Transverse colon (tissue), 4 donors: Measurements from ENCODE around the gene LCN2. TPM values are rescaled to one million over a fixed set of nuclear protein-coding genes. Genes with fewer than 3 reads are reported as not detected.

Experiments used
- DNase-seq: peaks from one replicate; pipeline ENCODE4 v3.0.0-alpha.2; 2019
- H3K27ac ChIP-seq, 4 donors: fragments of 200-600 bp; sonication (generic); 2 replicates each; pipeline ENCODE4 v1.5.1; 2016 to 2018; ENCODE audit warnings: inconsistent platforms in 4 of 4
- H3K27me3 ChIP-seq: fragments of 200-600 bp; sonication (generic); 2 replicates; pipeline ENCODE4 v1.5.1; 2017; ENCODE audit warnings: inconsistent platforms
- H3K36me3 ChIP-seq, 4 donors: fragments of 200-600 bp; sonication (generic); 2 replicates each; pipeline ENCODE4 v1.5.1; 2017 to 2019; ENCODE audit warnings: inconsistent platforms in 4 of 4
- H3K4me1 ChIP-seq, 4 donors: fragments of 200-600 bp; sonication (generic); 2 replicates each; pipeline ENCODE4 v1.5.1; 2017 to 2020; ENCODE audit warnings: inconsistent platforms in 4 of 4
- H3K4me3 ChIP-seq, 4 donors: fragments of 200-600 bp; sonication (generic); 1 replicate in 1 of 4; 2 replicates in 3 of 4; pipeline versions ENCODE4 v1.5.1 to v1.6.1; 2017 to 2019; ENCODE audit warnings: inconsistent platforms in 4 of 4
- H3K9me3 ChIP-seq, 2 donors: fragments of 200-600 bp; sonication (generic); 2 replicates each; pipeline ENCODE4 v1.5.1; 2017 to 2019; ENCODE audit warnings: inconsistent platforms in 2 of 2
- EP300 ChIP-seq: sonication (generic); formaldehyde crosslinking; IDR thresholded peaks from one replicate; pipeline ENCODE4 v1.6.1; 2017; ENCODE audit warnings: antibody characterized with exemption, low read depth
- POLR2A ChIP-seq: fragments of 450-650 bp; IDR thresholded peaks from one replicate; pipeline ENCODE4 v1.6.1; 2016; ENCODE audit warnings: antibody characterized with exemption, mild to moderate bottlenecking, moderate library complexity
- POLR2AphosphoS5 ChIP-seq, 3 donors: sonication (generic); formaldehyde crosslinking; IDR thresholded peaks; one replicate each; pipeline ENCODE4 v1.6.1; 2016; ENCODE audit warnings: antibody characterized with exemption in 3 of 3
- WGBS, 2 donors: methylation state at CpG; one replicate each; pipeline ENCODE4 v1.1.5; 2018; ENCODE audit warnings: low coverage in 1 of 2; 5-methylcytosine and 5-hydroxymethylcytosine counted together
- in situ Hi-C, 4 donors: fragments of 200-750 bp; cut with MboI; loops; one replicate each; pipeline versions ENCODE4 v1.15.0 to v1.15.1; 2017; ENCODE audit warnings: low sequenced_read_pairs in 3 of 4, low pct_ligation_motif_present in 1 of 4, low pct_unique_long_range_greater_than_20kb in 1 of 4
- intact Hi-C: fragments of 100-400 bp; cut with DNase I; formaldehyde crosslinking; loops from one replicate; pipeline ENCODE4 v1.15.1; 2023; ENCODE audit warnings: low total_unique reads
- total RNA-seq, 4 donors: library from RNA; depleted of rRNA; stranded (reverse); fragments of >200 nt; gene quantifications; one replicate each; pipeline ENCODE4 v1.1.0, GENCODE V29; 2016
- TF ChIP-seq, protein P1 (sequence below), 5 experiments: fragments of 200-600 bp in 3 of 5; fragments of 450-650 bp in 2 of 5; sonication (generic) in 3 of 5; IDR thresholded peaks; 1 replicate in 2 of 5; 2 replicates in 3 of 5; pipeline ENCODE4 v1.5.1; 2016 to 2017; ENCODE audit warnings: antibody characterized with exemption in 5 of 5, inconsistent platforms in 3 of 5, mild to moderate bottlenecking in 2 of 5, moderate library complexity in 1 of 5

LCN2 gene
- total RNA-seq, 4 donors from 2014 or later: 8.6 to 115 (median 37.3) TPM

DNA sequence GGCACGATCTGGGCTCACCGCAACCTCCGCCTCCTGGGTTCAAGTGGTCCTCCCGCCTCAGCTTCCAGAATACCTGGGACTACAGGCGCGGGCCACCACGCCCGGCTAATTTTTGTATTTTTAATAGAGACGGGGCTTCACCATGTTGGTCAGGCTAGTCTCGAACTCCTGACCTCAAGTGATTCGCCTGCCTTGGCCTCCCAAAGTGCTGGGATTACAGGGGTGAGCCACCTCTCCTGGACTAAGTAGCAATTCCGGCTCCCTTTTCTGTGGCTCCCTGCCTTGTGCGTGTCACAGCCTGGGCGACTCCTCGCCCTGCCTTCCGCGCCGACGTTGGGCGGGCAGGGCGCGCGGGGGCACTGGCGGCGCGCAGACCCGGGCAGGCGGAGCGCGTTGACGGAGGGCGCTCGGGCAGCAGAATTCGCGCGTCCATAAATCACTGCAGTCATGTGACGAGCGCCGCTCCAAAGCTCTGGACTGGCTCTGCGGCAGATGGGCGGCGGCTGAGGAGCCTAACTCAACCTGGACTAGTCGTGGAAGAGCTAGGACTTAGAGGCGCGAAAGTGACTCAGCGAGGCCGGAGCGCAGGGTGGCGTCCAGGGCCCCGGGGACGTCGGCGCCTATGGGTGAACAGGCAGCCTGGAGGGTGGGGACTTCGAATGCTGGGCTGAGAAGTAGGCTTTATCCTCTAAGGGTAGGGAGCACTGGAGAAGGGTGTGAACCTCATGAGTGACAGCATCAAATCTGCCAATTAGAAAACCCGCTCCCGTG is 43.5 kb downstream of the LCN2 start:
- H3K4me1 ChIP-seq: peaks cover 10 to 29% (median 26%) of the 10 kb centered on the region in 4 donors
- DNase-seq: peak; percentile 92
- H3K4me3 ChIP-seq: peak overlapping the region in 3 of 4 donors; percentile 69 to 91 (median 74)
- WGBS, 2 donors: 20 to 59% methylated on average over 8 to 49 of the region's 56 CpGs
- in situ Hi-C loops (no loop called here), intact Hi-C loops (no loop called here)
- peaks cover 0 to 6% (median 2%) of the 10 kb centered on the region in 4 donors for H3K36me3 ChIP-seq
- H3K27me3 ChIP-seq: no peaks in the 10 kb centered on the region
- no peaks in the 10 kb centered on the region for H3K9me3 ChIP-seq
- peak; percentile 61 to 92 (median 92) for TF ChIP-seq POLR2AphosphoS5 (IDR thresholded peaks at IDR 0.05)
- no peak for TF ChIP-seq EP300
- TF ChIP-seq, protein P1, sequence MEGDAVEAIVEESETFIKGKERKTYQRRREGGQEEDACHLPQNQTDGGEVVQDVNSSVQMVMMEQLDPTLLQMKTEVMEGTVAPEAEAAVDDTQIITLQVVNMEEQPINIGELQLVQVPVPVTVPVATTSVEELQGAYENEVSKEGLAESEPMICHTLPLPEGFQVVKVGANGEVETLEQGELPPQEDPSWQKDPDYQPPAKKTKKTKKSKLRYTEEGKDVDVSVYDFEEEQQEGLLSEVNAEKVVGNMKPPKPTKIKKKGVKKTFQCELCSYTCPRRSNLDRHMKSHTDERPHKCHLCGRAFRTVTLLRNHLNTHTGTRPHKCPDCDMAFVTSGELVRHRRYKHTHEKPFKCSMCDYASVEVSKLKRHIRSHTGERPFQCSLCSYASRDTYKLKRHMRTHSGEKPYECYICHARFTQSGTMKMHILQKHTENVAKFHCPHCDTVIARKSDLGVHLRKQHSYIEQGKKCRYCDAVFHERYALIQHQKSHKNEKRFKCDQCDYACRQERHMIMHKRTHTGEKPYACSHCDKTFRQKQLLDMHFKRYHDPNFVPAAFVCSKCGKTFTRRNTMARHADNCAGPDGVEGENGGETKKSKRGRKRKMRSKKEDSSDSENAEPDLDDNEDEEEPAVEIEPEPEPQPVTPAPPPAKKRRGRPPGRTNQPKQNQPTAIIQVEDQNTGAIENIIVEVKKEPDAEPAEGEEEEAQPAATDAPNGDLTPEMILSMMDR (IDR thresholded peaks at IDR 0.05): peak in 1 of 5 experiments; percentile 25
- peak; percentile 89 for TF ChIP-seq POLR2A
- peak overlapping the region; percentile 92 to 94 (median 94) for H3K27ac ChIP-seq

DNA sequence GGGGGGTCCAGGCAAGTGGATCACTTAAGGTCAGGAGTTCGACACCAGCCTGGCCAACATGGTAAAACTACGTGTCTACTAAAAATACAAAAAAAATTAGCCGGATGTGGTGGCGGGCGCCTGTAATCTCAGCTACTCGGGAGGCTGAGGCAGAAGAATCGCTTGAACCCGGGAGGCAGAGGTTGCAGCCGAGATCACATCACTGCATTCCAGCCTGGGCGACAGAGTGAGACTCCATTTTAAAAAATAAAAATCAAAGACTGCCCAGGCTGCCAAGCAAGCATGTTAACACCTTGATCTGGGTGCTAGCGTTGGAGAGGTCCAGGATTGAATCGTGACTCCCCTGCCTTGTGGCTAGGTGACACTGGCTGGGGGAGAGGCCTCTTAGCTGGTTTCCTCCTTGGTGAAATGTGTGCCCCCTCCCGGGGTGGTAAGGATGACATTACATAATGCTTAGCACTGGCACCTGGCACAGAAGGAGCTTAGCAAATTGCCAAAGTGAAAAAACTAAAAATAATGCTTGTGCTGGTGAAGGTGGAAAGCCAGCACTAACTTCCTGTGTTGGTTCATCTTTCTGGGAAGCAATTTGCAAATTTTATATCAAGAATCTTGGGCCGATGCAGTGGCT is 44.3 kb downstream of the LCN2 start:
- no peaks in the 10 kb centered on the region for H3K27me3 ChIP-seq
- H3K27ac ChIP-seq: peak overlapping the region; percentile 92 to 94 (median 94)
- peaks cover 0 to 5% (median under 1%) of the 10 kb centered on the region in 4 donors for H3K36me3 ChIP-seq
- H3K9me3 ChIP-seq: no peaks in the 10 kb centered on the region
- intact Hi-C loops (no loop called here), in situ Hi-C loops (no loop called here)
- H3K4me1 ChIP-seq: peaks cover 10 to 29% (median 26%) of the 10 kb centered on the region in 4 donors
- WGBS, 2 donors: 20 to 83% methylated on average over 1 to 14 of the region's 14 CpGs
- DNase-seq: no peak
- TF ChIP-seq EP300 (no peak), POLR2A (no peak), POLR2AphosphoS5 (IDR thresholded peaks at IDR 0.05) (no peak)
- TF ChIP-seq, protein P1 (IDR thresholded peaks at IDR 0.05): no peak
- H3K4me3 ChIP-seq: peak overlapping the region in 2 of 4 donors; percentile 10 to 69

DNA sequence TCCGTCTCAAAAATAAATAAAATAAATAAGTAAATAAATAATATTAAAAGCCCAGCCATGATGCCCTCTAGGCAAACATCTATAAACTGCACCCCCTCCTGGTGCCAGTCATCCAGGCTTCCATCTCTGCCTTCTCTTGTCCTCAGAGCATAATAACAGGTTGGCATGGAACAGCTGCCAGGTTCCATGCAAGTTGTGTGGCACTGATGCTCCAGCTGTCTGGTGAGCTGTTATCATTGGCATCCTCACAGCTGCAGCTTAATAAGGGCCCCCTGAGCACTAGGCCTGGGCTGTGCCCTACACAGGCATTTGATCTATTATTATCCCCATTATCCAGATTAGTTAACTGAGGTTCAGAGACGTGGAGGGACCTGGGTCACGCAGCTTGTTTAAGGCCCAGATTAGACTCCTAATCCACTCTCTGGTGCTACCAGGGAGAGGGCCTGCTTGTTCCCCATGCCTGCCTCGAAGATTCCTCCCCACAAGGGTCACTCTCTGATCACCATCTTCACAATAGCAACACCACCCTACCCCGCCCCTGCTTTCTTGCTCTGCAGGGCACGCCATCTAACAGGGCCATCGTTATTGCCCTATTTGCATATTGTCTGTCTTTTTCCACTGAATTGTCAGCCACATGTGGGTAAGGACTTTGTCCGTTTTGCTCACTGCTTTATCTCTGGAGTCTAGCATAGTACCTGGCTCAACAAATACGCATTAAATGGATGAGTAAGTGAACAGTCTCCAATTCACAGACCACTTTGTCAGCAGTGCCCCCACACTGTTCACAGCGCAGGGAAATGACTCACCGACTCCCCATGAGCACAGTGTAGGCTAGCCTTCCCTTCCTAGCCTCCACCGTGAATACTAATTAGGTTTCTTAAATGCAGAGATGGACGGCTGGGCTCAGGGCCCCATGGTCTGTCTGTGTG is 52.5 kb downstream of the LCN2 start:
- 82% methylated on average over 4 to 13 of the region's 13 CpGs for WGBS, 2 donors
- Histone ChIP-seq H3K4me3 (no peak overlapping the region), H3K9me3 (no peaks in the 10 kb centered on the region), H3K27ac (no peak overlapping the region), H3K4me1 (peaks cover 4 to 15% (median 13%) of the 10 kb centered on the region in 4 donors), H3K27me3 (peaks cover 20% of the 10 kb centered on the region), H3K36me3 (no peaks in the 10 kb centered on the region)
- in situ Hi-C loops (no loop called here), intact Hi-C loops (no loop called here)
- DNase-seq: no peak
- TF ChIP-seq, protein P1 (IDR thresholded peaks at IDR 0.05): no peak
- TF ChIP-seq POLR2A: no peak

DNA sequence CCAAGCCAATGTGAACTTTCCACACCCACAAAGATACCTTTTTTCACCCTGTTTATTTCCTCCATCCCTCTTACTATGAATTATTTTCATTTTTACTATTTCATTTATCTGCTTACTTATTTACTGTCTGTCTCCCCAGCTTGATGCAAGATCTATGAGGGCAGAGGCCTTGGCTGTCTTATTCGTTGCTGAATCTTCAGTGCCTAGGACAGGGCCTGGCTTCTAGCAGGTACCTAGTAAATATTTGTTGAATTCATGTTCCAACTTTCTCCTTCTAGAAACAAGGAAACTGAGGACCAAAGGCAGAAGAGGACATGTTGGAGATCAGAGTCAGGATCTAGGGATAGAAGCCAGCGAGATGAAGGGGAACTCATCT is 53.4 kb downstream of the LCN2 start:
- H3K4me1 ChIP-seq: peaks cover 4 to 15% (median 13%) of the 10 kb centered on the region in 4 donors
- in situ Hi-C loops (no loop called here), intact Hi-C loops (no loop called here)
- no peaks in the 10 kb centered on the region for H3K36me3 ChIP-seq
- TF ChIP-seq POLR2A (no peak), POLR2AphosphoS5 (IDR thresholded peaks at IDR 0.05) (no peak), EP300 (no peak)
- TF ChIP-seq, protein P1 (IDR thresholded peaks at IDR 0.05): no peak
- H3K9me3 ChIP-seq: no peaks in the 10 kb centered on the region
- H3K27ac ChIP-seq: no peak overlapping the region
- peaks cover 20% of the 10 kb centered on the region for H3K27me3 ChIP-seq
- WGBS, 2 donors: 8 to 33% methylated on average over 1 to 2 of the region's 2 CpGs
- no peak overlapping the region for H3K4me3 ChIP-seq
- no peak for DNase-seq
